Fibroblast of skin of back (primary cell): Measurements from ENCODE around the gene SQSTM1.
"Not testable (repeated sequence)": the region's sequence is repeated elsewhere in the genome, so short reads cannot be mapped to it uniquely, and the experiment has no call there.

Source experiments
- DNase-seq: peaks from one replicate; pipeline ENCODE4 v3.0.0-alpha.2; 2013

Gene SQSTM1

GRCh38 chr5:179858586-179859427 is 38.1 kb downstream of the SQSTM1 start, which contains the start of gene MRNIP:
Gene MRNIP, minus strand, starts transcription at chr5:179858817. Its CDS starts 21 bp downstream, at chr5:179858796.
- peak; percentile 93 for DNase-seq

DNA sequence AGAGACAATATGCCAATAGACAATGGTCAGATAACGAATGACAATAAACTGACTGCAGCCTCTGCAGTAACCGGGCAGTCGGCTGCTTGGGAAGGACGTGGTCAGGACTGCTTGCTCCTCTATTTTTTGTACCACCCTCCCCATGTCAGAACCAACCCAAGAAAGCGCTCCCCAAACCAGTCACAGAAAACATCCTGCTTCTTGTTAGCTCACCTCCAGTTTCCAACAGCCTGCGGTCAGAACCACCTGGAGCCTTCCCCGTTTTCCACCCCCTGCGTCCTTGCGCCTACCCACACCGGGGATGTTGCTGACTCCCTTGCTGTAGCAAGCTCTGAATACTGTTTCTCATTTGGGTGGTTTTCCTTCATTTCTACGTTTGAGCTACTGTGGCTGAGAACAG is 39.6 kb downstream of the SQSTM1 start:
- no peak for DNase-seq

DNA sequence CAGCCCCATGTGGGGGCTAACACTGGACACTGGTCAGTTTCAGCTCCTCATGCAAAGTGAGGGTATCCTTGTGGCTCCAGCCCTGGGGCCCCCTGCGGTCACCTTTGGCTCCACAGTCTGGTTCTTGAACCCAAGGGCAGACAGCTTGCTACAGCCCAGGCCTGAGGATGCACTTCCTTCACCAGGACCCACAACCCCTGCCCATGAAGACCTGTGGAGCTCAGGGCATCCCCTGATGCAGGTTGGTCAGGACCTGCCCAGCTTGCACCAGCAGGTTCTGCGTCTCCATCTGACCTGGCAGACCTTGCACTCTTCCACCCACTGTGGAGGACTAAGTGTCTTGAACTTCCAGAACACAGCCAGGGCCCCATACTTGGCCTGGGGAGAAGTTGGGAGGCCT is 41.6 kb downstream of the SQSTM1 start:
- DNase-seq, result no peak

- DNase-seq, result no peak
These were observed 42.2 kb downstream of the SQSTM1 start for GRCh38 chr5:179862891-179863290.

- no peak for DNase-seq
These were observed 42.9 kb downstream of the SQSTM1 start for GRCh38 chr5:179863449-179864085.

DNA sequence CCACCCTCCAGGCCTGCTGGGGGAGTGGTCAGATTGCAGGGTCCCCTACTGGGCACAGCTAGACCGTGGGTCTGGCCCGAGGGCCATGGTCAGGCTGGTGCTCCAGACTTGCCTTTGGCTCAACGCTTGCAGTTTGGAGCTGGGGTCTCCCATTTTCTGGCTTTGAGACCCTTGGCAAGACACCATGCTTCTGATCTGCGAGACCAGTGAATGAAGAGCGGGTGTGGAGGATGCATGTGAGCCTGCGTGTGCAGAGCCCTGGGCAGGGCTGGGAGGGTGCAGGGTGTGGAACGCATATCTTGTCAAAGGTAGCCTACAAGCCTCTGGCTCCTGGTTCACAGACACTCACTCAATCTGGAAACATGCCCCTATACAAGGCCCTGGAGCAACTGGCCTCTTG is 44.0 kb downstream of the SQSTM1 start:
- DNase-seq, result no peak

DNA sequence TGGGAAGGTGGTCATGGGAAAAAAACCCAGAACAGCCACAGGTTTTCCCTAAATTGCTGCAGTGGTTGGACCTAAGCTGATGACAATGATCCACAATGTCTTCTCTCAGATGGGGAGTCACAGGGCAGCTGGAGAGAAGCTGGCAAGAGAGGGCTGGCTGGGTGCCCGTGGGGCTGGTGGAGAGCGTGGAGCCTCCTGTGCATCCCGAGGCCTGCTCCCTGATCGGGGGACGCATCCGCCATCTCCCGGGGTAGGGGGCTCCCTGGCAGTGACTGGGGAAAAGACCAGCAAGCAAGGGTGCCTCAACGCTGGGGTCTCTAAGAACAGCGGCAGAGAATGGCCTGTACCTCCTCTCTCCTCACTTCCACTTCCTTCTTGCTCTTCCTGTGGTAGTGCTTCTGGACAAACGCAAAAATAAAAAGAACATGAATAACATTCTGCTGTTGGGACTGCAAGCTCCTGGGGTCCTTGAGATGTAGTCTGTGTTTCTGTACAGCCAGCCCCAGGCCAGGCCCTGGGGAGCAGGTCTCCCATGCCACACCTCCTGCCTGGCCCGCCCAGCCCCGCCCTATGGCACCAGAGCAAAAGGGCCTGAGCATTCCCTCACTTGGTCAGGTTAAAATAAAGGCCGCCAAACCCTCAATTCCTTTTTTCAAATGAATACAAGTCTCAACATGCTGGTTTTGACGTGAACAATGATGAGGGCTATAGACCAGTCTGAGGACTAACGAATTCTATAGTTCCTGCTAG is 45.0 kb downstream of the SQSTM1 start:
- DNase-seq, result no peak

GRCh38 chr5:179866241-179867078 is 45.8 kb downstream of the SQSTM1 start:
- no peak for DNase-seq

DNA sequence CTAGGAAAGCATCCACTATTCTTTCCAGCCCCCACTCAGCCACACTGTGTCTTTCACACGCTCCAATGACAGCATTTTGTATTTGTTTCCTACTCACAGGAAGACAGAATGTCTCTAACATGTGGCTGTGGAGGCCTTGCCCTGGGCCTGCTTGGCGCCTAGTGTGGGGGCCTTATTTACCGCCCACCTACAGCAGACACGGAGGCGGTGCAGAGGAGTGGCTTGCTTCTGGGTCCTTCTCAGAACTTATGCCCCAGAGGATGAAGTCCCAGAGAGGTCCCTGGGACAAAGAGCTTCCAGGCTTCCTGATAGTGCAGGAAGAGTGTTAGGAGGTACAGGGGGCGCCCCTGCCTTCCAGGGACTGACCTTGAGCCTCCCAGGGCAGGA is 46.4 kb downstream of the SQSTM1 start:
- DNase-seq, result no peak

GRCh38 chr5:179867476-179867875 is 46.8 kb downstream of the SQSTM1 start:
- no peak for DNase-seq

- no peak for DNase-seq
These were observed 47.8 kb downstream of the SQSTM1 start for GRCh38 chr5:179868541-179868940.

GRCh38 chr5:179869101-179869500 is 48.4 kb downstream of the SQSTM1 start:
- no peak for DNase-seq

DNA sequence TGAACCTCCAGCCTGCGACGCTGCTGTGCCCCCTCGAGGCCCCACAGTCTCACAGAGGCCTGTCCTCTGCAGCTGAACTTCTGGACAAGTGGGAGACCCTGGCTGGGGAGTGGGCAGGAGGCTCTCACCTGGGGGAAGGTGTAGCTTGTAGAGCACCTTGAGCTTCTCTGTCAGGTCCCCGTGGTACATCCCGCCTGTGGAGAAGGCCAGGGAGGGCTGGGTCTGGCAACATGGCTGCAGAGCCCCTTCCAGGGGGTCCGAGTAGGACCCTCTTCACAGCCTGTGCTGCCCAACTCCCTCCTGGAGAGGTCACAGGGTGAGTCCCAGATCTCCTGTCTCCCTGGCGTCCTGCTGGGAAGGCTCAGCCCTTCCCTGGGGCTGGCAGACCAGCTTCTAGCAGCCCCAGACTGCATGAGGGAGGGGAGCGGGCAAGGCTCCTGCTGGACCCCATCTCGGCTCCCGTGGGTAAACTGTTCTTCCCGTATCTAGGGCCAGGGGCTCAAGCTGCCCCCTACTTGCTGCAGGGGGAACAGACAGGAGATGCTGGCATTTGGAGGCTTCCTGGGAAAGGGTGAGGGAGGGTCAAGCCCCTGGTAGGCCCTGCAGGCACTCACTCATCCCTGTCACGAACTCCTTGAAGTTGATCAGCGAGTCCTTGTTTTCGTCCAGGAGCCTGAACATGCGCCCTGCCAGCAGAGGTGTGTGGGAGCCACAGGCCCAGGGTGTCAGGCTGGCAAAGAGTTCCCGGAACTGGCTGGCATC is 49.1 kb downstream of the SQSTM1 start:
- no peak for DNase-seq

GRCh38 chr5:179870403-179870903 is 49.7 kb downstream of the SQSTM1 start:
- peak; percentile 53 for DNase-seq

GRCh38 chr5:179870952-179871351 is 50.2 kb downstream of the SQSTM1 start:
- DNase-seq, result no peak

- DNase-seq, result not testable (repeated sequence)
These were observed 50.8 kb downstream of the SQSTM1 start for GRCh38 chr5:179871533-179871932.

- no peak for DNase-seq
These were observed 51.5 kb downstream of the SQSTM1 start for GRCh38 chr5:179872055-179872827.

DNA sequence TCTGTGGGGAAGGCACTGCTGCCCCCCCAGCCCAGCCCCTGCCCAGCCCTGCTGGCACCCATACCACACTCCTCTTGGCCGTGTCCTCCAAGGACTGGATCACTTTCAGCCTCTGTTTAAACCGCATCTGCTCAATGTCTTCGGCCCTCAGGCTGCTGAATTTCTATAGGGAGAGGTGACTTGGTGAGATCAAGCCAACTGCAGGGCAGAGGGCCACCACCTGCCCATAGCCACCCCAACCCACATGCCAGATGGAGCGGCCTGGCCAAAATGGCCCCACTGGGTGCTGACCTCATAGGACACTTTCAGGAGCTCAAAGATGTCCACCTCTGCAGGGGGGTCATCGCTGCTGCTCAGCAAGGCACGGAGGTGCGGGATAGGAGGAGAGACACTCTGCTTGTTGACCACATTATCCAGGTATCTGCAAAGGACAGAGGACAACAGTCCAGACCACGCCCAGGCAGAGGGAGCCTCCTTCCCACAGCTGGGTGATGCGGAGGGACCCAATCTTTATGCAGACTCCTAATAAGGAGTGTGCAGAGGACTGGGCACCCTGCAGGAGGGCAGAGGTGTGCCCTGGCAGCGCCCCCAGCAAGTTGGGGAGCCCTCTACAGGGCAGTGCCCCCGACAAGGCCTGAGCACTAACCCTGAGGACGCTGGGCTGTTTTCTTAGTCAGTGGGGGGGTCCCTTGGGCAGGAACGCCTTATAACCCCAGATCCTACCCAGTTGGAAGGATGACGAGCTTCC is 52.3 kb downstream of the SQSTM1 start:
- DNase-seq, result no peak

DNA sequence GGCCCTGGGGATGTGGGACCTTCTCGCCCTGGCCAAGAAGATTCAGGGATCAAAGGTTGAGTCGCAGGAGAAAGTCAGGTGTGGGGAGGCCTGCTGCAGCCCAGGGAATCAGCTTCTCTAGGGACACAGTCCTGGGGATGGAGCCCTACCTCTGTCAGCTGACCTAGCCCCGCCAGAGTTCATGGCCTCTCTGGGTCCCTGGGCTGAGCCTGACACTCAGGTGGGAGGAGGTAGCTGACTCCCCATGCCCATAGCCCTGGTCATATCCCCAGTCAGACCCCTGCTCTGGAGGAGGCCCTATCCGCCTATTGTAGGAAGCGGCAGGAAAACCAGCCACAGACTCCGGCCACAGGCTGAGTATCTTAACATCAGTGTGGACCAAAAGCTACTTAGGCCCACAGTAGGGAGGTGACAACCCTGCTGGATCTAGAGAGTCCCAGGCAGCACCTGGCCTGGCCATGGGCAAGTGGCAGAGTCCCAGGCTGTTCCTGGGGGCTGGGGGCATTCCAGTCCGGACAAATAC is 52.9 kb downstream of the SQSTM1 start:
- DNase-seq, result no peak

DNA sequence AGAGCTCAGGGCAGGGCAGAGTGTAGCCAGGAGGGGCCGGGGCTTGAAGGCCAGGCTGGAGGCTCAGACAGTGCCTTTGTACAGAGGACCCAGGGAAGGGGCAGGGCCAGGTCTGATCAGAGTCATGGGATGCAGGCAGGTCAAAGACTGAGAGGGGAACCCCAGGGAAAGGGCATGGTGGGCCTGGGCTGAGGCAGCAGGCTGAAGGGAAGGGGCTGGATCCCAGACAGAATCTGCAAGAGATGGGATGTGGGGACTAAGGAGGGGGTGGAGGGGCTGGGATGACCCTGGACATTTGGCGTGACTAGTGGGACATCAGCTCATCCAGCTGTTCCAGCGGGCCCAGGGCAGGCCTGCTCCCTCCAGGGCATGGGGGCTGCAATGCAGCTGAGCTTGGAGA is 53.4 kb downstream of the SQSTM1 start:
- no peak for DNase-seq
